Measurements from ENCODE around the gene PCDHGC5. TPM values are rescaled to one million over a fixed set of nuclear protein-coding genes. Genes with fewer than 3 reads are reported as not detected.

Gene PCDHGC5
- total RNA-seq, 1 donor from 2014 or later = 0.43 TPM

DNA sequence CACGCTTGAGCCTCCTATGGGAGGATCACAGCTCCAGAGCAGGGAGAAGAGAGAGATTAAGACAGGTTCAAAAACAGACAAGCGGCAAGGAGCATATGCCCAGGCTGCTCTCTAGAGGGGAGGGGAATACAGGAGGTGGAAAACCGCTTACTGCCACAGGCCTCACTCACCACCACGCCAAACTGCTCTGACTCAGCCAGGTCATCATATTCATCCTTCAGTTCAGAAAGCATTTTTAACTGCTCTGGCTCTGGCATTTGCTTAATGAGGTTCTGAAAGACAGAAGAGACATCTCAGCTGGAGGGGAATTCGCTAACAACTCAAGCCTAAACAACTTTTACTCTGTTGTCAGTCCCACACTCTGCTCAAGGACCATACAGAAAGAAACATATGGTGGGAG lies 40.1 kb downstream of the PCDHGC5 start:
- Histone ChIP-seq H3K4me2 (no peak overlapping the region), H3K27me3 (no peaks in the 10 kb centered on the region), H3K27ac (no peak overlapping the region), H3K9me3 (ENCODE audit: low read depth) (no peaks in the 10 kb centered on the region), H3K4me1 (peaks cover 5% of the 10 kb centered on the region), H3F3A (ENCODE audit: low read depth) (peaks cover 12% of the 10 kb centered on the region), H4K20me1 (ENCODE audit: low read depth) (no peaks in the 10 kb centered on the region), H3K4me3 (no peak overlapping the region), H2AFZ (replicated peaks) (no peak overlapping the region), H3K79me2 (ENCODE audit: low read depth) (no peaks in the 10 kb centered on the region), H3K9ac (no peak overlapping the region), H3K36me3 (no peaks in the 10 kb centered on the region)
- no peaks in the 10 kb centered on the region for H3K27me3 Mint-ChIP-seq (ENCODE audit: insufficient read depth, low read depth)
- no peak for DNase-seq (ENCODE audit: low spot score)
- H3K4me1 Mint-ChIP-seq = peaks cover 17% of the 10 kb centered on the region
- H3K27ac Mint-ChIP-seq = no peak overlapping the region
- no peak overlapping the region for H3K4me3 Mint-ChIP-seq
- peaks cover 4% of the 10 kb centered on the region for H3K9me3 Mint-ChIP-seq
- peaks cover 25% of the 10 kb centered on the region for H3K36me3 Mint-ChIP-seq
- TF ChIP-seq, protein P1, sequence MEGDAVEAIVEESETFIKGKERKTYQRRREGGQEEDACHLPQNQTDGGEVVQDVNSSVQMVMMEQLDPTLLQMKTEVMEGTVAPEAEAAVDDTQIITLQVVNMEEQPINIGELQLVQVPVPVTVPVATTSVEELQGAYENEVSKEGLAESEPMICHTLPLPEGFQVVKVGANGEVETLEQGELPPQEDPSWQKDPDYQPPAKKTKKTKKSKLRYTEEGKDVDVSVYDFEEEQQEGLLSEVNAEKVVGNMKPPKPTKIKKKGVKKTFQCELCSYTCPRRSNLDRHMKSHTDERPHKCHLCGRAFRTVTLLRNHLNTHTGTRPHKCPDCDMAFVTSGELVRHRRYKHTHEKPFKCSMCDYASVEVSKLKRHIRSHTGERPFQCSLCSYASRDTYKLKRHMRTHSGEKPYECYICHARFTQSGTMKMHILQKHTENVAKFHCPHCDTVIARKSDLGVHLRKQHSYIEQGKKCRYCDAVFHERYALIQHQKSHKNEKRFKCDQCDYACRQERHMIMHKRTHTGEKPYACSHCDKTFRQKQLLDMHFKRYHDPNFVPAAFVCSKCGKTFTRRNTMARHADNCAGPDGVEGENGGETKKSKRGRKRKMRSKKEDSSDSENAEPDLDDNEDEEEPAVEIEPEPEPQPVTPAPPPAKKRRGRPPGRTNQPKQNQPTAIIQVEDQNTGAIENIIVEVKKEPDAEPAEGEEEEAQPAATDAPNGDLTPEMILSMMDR (IDR thresholded peaks at IDR 0.05) = no peak
- TF ChIP-seq EZH2phosphoT487 (IDR thresholded peaks at IDR 0.05) = no peak
- no peak for TF ChIP-seq EZH2 (IDR thresholded peaks at IDR 0.05)

DNA sequence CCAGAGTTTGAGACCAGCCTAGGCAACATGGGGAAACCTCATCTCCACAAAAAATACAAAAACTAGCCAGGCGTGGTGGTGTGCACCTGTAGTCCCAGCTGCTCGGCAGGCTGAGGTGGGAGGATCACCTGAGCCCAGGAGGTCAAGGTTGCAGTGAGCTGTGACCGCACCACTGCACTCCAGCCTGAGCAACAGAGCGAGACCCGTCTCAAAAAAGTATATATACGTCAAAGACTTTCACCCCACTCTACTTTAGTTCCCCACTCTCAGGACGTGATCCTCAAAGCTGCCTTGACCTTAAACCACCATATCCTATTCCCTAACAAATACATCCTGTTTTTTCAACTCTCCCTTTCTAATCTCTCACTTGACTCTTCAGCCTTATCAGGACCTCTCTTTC lies 41.0 kb downstream of the PCDHGC5 start:
- Histone ChIP-seq H3K36me3 (no peaks in the 10 kb centered on the region), H3K9ac (no peak overlapping the region), H3K4me3 (no peak overlapping the region), H2AFZ (replicated peaks) (no peak overlapping the region), H3K4me1 (no peaks in the 10 kb centered on the region), H4K20me1 (ENCODE audit: low read depth) (no peaks in the 10 kb centered on the region), H3F3A (ENCODE audit: low read depth) (peaks cover 7% of the 10 kb centered on the region), H3K9me3 (ENCODE audit: low read depth) (no peaks in the 10 kb centered on the region), H3K27ac (no peak overlapping the region), H3K79me2 (ENCODE audit: low read depth) (no peaks in the 10 kb centered on the region), H3K27me3 (no peaks in the 10 kb centered on the region), H3K4me2 (no peak overlapping the region)
- no peak for TF ChIP-seq EZH2 (IDR thresholded peaks at IDR 0.05)
- no peak for TF ChIP-seq EZH2phosphoT487 (IDR thresholded peaks at IDR 0.05)
- TF ChIP-seq, protein P1 (IDR thresholded peaks at IDR 0.05) = no peak
- Mint-ChIP-seq H3K4me1 (peaks cover 12% of the 10 kb centered on the region), H3K27ac (no peak overlapping the region), H3K9me3 (no peaks in the 10 kb centered on the region), H3K36me3 (peaks cover 24% of the 10 kb centered on the region), H3K4me3 (no peak overlapping the region), H3K27me3 (ENCODE audit: insufficient read depth, low read depth) (no peaks in the 10 kb centered on the region)
- DNase-seq (ENCODE audit: low spot score) = no peak

DNA sequence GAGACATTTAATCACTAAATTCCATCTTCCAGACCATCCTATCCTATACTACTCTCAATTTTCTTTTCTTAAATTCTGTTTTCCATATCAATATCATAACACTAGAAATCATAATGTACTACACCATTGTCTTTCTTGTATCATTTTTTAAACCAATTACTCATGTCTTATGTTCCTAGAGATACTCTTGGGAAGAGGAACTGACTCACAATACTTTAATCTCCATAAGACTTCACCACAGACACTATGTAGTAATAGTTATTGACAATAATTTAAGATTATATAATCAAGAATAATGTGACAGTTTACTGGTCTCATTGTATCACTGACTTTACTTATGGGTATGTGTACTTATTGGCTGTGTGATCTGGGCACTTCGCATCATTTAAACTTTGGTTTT lies 43.8 kb downstream of the PCDHGC5 start:
- Histone ChIP-seq H3K79me2 (ENCODE audit: low read depth) (no peaks in the 10 kb centered on the region), H3K27ac (no peak overlapping the region), H3K27me3 (no peaks in the 10 kb centered on the region), H3K4me2 (no peak overlapping the region), H2AFZ (replicated peaks) (no peak overlapping the region), H3K36me3 (no peaks in the 10 kb centered on the region), H3K9me3 (ENCODE audit: low read depth) (no peaks in the 10 kb centered on the region), H4K20me1 (ENCODE audit: low read depth) (no peaks in the 10 kb centered on the region), H3F3A (ENCODE audit: low read depth) (no peaks in the 10 kb centered on the region), H3K9ac (no peak overlapping the region), H3K4me3 (no peak overlapping the region), H3K4me1 (no peaks in the 10 kb centered on the region)
- Mint-ChIP-seq H3K4me3 (no peak overlapping the region), H3K27me3 (ENCODE audit: insufficient read depth, low read depth) (no peaks in the 10 kb centered on the region), H3K36me3 (peaks cover 25% of the 10 kb centered on the region), H3K4me1 (peaks cover 4% of the 10 kb centered on the region), H3K9me3 (no peaks in the 10 kb centered on the region), H3K27ac (no peak overlapping the region)
- TF ChIP-seq EZH2 (IDR thresholded peaks at IDR 0.05) = no peak
- TF ChIP-seq, protein P1 (IDR thresholded peaks at IDR 0.05) = no peak
- no peak for TF ChIP-seq EZH2phosphoT487 (IDR thresholded peaks at IDR 0.05)
- no peak for DNase-seq (ENCODE audit: low spot score)

Measured in neural progenitor cell (in vitro differentiated cells).